Limb (tissue), 2 donors: Measurements from ENCODE around the gene ST3GAL5.
A peak's percentile ranks its signal among the peaks of the same experiment; 100 is the strongest.
"Not testable (repeated sequence)": the region's sequence is repeated elsewhere in the genome, so short reads cannot be mapped to it uniquely, and the experiment has no call there.

Experiments
- DNase-seq, 2 donors: peaks; one replicate each; pipeline ENCODE4 v3.0.0-alpha.2; 2016; ENCODE audit errors: extremely low spot score in 2 of 2

ST3GAL5 gene

DNA sequence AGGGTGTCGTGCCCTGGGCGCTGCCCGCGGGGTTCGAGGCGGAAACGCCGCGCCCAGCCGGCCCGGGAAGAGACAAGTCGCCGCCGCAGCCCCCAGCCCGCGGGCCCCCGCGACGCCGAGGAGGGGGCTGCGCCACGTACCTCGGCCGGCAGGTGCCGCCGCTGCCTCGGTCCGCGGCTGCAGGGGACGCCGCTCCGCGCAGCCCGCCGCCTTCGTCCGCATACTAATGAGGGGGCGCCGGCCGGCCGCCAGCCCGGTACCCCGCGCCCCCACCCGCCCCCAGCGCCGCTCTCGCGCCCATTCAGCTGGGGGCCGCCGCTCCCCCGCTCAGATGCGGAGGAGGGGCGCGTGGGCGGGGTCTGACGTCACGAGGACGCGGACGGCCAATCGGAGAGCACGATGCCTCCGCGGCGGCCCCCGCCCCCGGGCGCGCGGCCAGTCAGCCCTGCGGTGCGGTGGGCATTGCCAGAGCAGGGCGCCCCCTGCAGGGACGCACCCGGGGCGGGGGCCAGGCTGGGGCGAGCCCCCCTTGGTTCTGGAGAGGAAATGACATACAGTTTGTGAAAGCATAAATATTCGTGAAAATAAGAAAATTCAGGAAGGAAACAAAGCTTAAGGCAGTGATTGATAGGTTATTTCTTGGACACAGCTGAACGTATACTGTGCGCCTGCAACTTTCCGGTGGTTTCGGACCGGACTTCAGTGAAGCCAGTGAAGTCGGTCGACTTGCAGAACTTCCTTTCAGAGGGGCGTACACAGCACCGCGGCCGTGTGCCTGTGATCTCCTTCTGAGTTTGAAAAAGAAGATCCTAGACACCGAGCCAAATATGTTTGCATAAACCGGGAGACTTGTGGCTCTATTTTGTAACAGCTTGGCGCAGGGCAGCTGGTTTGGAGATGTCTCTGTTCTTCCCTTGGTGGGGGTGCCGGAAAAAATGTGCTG lies at the start of gene ST3GAL5:
ST3GAL5 (minus strand) TSS at position 307 of the 943 bp plus-strand sequence; CDS start at position 222, 85 bp downstream.
- peak; percentile 89 to 95 for DNase-seq

DNA sequence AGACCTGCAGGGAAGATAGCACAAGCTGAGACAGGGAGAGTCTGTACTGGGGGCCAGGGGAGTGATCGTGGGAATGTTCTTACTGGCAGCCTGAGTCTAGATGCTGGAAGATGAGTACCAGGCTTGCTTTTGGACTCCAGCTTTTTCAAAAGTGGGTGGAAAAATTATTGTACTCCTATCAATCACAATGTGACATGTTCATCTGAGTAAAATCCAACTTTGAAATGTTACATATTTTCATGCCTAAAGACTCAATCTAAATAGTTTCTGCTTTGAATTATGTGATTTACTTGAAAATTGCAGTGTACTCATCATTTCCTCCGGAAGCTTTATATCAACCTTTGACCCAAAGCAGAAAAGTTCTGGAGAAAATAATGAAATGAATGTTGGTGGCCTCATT lies 49.7 kb upstream of the ST3GAL5 start:
- DNase-seq, result no peak

DNA sequence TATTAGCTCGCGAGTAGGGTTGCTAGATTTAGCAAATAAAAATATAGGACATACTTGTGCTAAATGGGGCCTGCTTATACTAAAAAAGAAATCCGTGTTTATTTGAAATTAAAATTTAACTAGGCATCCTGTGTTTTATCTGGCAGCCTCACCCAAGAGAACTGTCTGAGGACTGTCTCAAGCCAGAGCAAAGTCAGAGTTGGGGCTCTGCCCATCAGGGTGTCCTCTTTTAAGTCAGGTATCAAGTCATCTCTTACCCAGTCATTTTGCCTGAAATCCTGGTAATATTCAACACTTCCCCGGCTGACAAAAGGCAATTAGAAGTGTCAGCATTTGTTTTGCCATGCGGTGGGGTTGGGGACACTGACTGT lies 48.3 kb upstream of the ST3GAL5 start:
- no peak for DNase-seq

DNA sequence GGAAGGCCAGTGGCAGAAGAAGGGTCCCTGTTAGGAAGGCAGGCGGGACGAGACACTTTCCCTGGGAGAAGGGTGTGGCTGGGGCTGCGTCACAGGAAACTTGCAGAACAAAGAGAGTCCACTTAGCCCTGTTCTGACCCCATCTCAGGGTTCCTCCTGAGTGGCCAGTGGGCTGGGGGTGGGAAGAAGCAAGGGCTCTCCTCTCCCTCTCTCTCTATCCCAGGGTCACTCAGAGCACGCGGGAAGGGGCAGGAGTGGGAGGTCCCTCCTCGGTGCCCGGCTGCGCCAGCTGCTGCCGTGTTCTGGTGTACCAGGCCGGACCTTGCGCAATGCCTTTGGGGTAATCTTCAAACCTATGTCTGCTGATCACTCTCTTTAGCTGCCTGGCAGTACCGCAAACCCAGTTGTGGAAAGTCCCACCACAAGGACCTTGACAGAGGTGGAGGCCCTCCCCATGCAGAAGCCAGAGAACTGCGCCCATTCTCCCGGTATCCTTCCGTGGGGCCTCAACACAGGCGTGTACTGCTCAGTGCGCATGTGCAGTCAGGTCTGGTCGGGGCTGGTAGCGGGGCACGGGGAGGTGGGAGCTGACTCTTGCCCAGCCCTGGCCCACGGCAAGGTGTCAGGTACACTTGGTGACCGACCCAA lies 47.8 kb upstream of the ST3GAL5 start:
- DNase-seq, result no peak

DNA sequence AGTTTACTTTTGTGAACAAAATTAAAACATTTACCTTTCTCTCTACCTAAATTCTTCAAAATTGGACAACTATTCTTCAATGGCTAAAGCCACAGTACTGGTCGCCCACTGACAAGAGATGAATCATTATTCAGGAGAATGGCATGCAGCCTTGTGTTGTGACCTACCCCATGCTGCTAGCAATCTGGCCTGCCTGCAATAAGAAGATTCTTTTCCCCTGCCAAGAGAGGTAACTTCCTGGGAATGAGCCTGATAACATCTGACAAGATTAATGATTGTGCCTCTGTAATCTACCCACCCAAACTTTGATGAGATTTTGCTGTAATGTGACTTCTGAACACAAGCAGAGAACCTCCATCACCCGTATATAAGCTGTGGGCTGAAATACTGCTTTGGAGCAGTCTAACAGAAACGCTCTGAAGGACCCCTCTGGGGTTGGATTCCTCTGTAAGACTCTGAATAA lies 47.0 kb upstream of the ST3GAL5 start:
- DNase-seq, result no peak

DNA sequence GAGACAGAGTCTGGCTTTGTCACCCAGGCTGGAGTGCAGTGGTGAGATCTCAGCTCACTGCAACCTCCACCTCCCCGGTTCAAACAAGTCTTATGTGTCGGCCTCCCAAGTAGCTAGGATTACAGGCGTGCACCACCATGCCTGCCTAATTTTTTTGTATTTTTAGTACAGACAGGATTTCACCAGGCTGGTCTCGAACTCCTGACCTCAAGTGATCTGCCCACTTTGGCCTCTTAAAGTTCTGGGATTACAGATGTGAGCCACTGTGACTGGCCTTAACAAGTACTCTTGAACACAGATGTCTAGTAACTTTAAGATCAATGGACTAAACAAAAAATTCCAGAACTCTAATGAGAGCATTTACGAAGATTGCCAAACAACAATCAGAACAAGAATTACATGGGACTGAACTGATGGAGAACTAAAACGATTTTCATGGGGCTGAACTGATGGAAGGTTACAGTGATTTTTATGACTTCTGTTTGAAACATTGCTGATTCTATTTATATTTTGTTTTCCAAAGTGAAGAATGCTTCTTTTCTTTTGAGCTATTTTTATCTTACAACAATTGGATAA lies 46.5 kb upstream of the ST3GAL5 start:
- DNase-seq, result no peak

DNA sequence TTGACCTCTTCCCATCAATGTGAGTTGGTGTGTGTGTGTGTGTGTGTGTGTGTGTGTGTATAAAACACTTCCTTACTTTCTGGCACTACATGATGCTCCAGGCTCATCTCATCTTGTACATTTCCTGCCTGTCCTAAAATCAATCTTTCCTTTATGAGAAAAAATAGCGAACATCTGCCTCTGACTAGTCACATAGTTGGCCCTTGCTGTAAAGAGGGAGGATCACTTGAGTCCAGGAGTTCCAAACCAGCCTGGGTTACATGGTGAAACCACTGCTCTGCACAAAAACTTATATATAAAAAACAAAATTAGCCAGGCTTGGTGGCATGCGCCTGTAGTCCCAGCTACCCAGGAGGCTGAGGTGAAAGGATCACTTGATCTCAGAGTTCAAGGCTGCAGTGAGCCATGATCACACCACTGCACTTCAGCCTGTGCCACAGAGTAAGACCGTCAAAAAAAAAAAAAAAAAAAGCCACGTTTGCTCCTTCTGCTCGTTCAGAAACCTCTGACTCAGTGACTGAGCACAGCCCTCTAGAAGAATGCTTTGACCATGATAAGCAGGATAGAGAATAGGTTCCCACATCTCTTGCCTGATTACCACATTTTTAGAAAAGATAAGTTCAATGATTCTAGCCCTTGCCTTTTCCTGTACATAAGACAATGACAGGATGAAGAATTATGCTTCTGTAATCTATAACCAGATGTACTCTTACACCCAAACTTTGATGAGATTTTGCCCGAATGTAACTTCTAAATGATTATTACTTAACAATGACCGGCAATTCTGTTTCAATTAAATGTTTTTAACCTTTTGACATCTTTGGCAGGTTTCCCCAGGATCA lies 45.2 kb upstream of the ST3GAL5 start:
- no peak for DNase-seq

DNA sequence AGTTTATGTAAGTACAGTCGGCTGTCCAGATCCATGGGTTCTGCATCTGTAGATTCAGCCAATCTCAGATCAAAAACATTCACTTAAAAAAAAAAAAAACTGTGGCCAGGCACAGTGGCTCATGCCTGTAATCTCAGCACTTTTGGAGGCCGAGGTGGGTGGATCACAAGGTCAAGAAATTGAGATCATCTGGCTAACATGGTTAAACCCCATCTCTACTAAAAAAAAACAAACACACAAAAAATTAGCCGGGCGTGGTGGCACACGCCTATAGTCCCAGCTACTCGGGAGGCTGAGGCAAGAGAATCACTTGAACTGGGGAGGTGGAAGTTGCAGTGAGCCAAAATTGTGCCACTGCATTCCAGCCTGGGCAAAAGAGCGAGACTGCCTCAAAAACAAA lies 42.4 kb upstream of the ST3GAL5 start:
- DNase-seq, result not testable (repeated sequence)

DNA sequence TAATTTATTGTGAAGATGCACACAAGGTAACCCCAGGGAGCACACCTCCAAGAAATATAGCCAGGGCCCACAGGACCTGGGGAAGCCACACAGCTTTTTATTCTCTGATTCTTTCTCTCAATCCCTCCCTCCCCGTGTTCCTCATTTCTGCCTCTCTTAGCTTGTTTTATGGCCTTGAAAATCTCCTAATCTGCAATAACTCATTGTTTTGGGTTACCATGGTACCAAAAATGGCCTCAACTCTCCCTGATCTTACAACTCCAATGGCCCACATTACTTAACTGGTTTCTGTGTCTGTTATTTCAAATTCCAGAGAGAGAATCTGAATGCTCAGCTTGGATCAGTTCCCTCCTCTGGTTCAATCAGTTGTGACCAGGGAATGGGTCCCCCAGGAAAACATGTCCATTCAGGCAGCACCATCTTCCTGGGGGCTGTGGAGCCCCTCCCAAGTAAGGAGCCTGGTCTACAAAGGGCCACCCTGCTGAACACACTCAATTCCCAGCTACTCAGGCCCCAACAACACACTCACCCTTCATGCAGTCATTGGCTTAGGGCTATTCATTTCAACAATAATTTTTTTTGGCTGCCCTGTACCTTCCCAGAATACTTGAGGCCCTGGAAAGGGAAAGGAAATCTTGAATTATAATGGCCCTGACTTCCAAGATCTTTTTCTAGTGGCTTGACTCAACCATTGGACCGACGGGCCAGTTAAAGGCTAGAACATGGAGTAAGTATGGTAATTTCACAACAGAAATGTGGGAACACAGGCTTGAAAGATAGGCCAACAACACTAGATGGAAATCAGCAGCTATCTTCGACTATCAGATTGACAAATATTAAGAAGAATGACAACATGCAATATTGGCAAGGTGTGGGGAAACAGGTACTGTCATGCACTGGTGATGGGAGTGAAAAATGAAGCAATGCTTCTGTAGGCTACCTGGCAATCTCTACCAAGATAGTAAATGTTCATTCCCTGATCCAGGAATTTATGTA lies 41.6 kb upstream of the ST3GAL5 start:
- DNase-seq, result no peak

DNA sequence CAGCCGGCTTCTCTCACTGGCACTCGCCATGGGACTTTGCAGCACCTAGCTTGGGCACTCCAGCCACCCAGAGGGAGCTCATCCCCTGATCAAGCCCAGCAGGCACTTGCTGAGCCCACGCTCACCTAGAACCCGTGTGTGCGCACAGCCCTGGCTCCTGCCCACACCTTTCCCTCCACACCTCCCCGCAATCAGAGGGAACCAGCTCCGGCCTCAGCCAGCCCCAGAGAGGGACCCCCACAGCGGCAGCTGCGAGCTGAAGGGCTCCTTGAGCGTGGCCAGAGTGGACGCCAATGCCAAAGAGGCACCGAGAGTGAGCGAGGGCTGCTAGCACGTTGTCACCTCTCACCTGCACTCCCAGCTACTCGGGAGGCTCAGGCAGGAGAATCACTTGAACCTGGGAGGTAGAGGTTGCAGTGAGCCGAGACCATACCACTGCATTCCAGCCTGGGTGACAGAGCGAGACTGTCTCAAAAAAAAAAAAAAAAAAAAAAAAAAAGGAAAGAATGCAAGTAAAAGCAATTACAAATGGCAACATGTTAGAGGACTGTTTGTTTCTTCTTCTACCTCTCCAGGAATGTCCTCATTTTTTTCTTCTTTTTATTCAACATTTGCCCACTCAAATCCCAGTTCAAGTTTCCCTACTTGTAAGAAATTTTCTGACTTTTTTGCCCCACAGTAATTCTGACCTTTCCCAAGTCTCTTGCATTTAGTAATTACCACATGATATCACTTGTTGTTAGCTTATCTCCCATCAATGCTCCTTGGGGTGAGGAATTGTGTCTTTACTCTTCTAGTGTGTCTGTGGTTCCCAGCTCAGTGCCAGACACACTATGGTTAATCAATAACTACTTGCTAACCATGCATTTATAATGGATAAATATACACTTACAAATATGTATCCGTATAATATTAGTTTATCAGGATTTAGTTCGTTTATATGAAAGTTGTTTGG lies 40.6 kb upstream of the ST3GAL5 start:
- DNase-seq, result no peak

DNA sequence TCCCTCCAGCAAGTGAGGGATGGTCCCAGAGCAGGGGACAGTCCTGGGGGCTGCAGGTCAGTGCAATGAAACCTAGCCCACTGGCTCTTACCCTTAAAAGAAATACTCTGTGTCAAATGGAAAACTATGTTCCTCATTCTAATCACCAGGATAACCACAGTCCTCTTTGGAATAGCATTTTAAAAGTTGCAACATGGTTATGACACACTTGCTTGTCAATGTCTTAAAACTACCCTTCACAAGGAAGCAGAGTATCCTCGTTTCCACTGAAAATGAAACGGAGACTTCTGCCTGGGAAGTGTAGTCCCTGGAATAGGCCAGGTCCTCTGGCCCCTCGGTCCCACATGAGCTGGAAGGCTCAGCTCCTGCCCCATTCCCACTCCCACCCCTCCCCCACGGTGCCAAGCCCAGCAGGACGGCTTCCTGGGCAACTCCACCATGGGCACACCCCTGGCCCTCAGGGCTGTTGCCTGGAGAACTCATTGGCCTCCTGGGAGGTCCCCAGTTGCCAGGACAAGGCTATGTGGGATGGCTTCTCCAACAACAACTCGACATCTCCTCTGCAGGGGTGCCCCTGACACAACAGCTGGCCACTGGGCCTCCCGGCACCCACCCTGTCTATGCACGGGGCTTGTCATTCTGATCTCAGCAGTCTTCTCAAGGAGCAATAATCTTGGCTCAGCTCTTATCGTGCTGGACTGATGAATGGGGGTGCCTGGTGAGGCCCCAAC lies 38.3 kb upstream of the ST3GAL5 start:
- DNase-seq, result no peak

DNA sequence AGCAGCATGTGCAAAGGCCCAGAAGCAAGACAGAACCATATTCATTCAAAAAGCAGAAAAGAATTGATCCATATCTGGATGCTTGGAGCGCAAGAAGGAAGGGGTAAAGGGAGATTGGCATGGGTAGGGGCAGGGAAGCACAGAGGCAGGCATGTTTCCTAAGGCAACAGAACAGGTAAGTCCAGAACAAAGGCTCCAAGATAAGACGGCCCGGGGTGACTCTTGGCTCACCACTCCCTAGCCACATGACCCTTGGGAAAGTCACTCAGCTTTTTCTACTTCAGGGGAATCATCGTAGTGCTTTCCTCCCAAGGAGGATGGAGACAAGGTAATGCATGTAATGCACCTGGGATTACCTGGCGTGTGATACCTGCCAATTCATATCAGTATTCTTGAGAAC lies 37.7 kb upstream of the ST3GAL5 start:
- DNase-seq, result no peak

DNA sequence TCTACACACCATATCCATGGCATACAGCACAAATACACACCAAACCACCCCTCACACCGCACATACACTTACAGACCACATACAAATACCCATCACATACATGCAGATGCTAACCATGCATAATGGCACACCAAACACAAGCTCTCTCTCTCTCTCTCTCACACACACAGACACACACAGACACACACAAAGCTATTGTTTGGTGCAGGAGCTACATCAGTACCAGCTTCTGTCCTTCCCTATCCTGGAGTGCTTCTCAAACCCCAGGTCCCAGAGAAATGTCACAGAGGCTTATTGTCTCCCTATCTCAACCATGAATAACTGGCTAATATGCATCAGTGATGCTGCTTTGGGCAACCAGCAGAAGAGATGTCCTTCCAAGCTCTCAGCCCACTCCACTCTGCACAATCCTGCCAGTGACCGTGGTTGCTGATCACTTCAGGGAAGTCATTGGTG lies 36.5 kb upstream of the ST3GAL5 start:
- no peak for DNase-seq

DNA sequence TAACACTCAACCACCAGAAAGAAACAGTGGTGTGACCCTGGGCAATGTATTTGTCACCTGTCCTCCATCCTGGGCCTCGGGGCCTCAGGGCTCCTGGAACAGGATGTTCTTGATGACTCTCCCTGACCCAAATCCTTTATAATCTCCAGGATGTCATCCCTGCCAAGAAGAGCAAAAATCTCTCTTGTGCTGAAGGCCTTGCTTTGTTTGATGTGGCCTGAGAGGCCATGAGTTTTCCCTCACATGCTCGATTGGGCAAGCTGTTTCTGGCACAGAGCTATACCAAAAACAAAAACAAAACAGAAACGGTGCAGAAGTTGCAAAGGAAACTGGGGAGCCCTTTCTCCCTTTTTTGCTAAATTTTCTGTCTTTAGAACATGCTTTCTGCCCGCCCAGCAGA lies 35.7 kb upstream of the ST3GAL5 start:
- DNase-seq, result no peak

DNA sequence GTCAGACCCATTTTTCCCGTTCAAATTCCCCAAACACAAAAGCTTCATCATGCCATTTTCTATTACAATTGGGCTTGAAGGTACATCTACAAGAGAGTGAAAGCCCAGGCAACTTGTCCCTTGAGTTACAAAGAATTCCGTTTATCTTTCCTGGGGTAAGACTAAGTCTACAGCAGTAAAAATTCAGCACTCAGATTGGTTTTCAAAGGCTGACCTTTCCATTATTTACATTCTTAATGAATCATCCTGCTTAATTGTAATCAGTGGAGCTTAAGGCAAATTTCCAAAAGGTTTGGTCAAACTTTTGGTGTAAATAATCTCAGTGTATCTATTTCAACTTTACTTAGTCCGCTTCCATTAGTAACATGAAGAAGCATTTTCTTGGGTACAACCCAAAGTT lies 33.4 kb upstream of the ST3GAL5 start:
- DNase-seq, result no peak

DNA sequence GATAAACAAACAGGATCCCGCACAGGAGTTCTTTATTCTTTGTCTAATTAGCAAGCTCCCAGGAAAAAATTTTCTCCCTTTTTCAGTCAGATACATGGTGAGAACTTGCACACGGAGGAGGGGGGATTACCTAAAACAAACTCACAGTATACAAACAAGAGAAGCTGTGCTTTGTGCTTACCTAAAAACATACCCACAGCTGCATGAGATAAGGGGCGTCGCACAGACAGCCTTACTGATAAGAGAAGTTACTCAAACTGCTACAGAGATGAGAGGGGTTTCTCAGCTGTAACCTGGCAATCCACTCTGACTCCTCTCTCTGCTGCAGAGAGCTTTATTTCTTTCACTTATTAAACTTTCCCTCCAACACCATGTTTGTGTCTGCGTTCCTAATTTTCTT lies 32.9 kb upstream of the ST3GAL5 start:
- DNase-seq, result no peak

DNA sequence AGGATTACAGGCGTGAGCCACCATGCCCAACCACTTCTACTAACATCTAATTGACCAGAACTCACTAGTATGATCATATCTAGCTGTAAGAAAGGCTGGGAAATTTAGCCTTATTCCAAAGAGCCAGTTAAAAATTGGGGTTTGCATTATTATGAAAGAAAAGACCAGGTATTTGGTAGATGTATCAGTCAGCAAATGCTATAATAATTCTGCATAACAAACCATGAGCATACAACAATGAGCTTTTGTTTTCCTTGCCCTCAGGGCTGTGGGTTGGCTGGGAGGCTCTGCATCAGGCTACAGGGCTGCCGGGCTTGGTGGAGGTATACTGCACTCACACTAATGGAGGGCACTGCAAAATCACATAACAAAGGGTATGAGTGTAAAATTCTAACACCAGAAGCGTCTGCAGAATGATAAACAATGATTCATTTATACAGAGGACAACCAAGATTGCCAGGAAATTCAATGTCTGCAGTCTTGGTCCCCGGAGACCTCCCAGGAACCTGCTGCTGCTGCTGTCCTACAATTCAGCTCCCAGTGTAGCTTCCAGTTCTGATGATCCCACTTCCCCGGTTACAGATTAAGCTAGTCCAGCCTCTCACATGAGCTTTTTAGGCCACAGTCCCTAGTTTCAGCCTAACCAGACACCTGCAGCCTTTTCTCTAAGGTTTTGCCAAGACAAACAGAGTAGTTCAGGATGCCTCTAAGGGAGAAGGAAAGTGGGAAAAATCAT lies 32.2 kb upstream of the ST3GAL5 start:
- DNase-seq, result no peak
